WI38 (cell line): ENCODE data around the gene AURKB.
A peak's percentile ranks its signal among the peaks of the same experiment; 100 is the strongest.

Experiments used
- H3K4me3 ChIP-seq: 2 replicates; pipeline ENCODE4 v1.5.1; 2011; ENCODE audit warnings: low read depth, mild to moderate bottlenecking, control low read depth, low read length
- CTCF ChIP-seq: IDR thresholded peaks from 2 replicates; pipeline ENCODE4 v1.5.1; 2012; ENCODE audit warnings: low read depth, mild to moderate bottlenecking, control low read depth, low read length

AURKB gene

GRCh38 chr17:8161289-8162232, 48.8 kb downstream of the AURKB start:
- peak overlapping the region; percentile 75 for H3K4me3 ChIP-seq
- no peak for TF ChIP-seq CTCF

- no peak for TF ChIP-seq CTCF
- H3K4me3 ChIP-seq = no peak overlapping the region
Measured at GRCh38 chr17:8160741-8161221, 49.6 kb downstream of the AURKB start.

GRCh38 chr17:8160224-8160577, 50.2 kb downstream of the AURKB start:
- no peak overlapping the region for H3K4me3 ChIP-seq
- TF ChIP-seq CTCF = no peak

GRCh38 chr17:8159459-8160223, 50.7 kb downstream of the AURKB start:
- no peak overlapping the region for H3K4me3 ChIP-seq
- TF ChIP-seq CTCF = 0 out of 2 replicates have a peak, but pooled peaks have one; percentile 4

- H3K4me3 ChIP-seq = no peak overlapping the region
- TF ChIP-seq CTCF = no peak
Measured at GRCh38 chr17:8159032-8159400, 51.4 kb downstream of the AURKB start.

- no peak overlapping the region for H3K4me3 ChIP-seq
- peak; percentile 84 for TF ChIP-seq CTCF
Measured at GRCh38 chr17:8158267-8159031, 51.9 kb downstream of the AURKB start.
